Keratinocyte (primary cell): ENCODE data around the gene FTO. TPM values are rescaled to one million over a fixed set of nuclear protein-coding genes. Genes with fewer than 3 reads are reported as not detected.

Source experiments
- DNase-seq: peaks from one replicate; pipeline ENCODE4 v3.0.0-alpha.2; 2011; ENCODE audit warnings: low read depth, missing footprints, low spot score
- FAIRE-seq: peaks from 2 replicates; lab custom pipeline; 2011; peaks lifted over from hg19 to GRCh38; lab: Jason Lieb, UNC
- H2AFZ ChIP-seq: 2 replicates; pipeline ENCODE4 v1.6.0; 2012; ENCODE audit warnings: low read length, control low read depth, inconsistent platforms; ENCODE audit not compliant: control insufficient read depth
- H3K27ac ChIP-seq: 2 replicates; pipeline ENCODE4 v1.5.1; 2011; ENCODE audit warnings: low read length; ENCODE audit not compliant: control insufficient read depth, insufficient read depth
- H3K27me3 ChIP-seq: 3 replicates; pipeline ENCODE4 v1.6.0; 2011; ENCODE audit warnings: low read length; ENCODE audit not compliant: control insufficient read depth, insufficient read depth; ENCODE audit errors: extremely low read depth
- H3K36me3 ChIP-seq, 2 experiments: 2 replicates in 1 of 2; 3 replicates in 1 of 2; pipeline ENCODE4 v1.5.1; 2011; ENCODE audit warnings: low read length in 2 of 2, mild to moderate bottlenecking in 1 of 2; ENCODE audit not compliant: control insufficient read depth in 2 of 2, insufficient read depth in 2 of 2; ENCODE audit errors: extremely low read depth in 1 of 2
- H3K4me1 ChIP-seq: 3 replicates; pipeline ENCODE4 v1.5.1; 2011; ENCODE audit warnings: low read length; ENCODE audit not compliant: control insufficient read depth, insufficient read depth; ENCODE audit errors: extremely low read depth
- H3K4me2 ChIP-seq: 3 replicates; pipeline ENCODE4 v1.6.0; 2011; ENCODE audit warnings: low read depth, low read length; ENCODE audit not compliant: control insufficient read depth, insufficient read depth; ENCODE audit errors: extremely low read depth
- H3K4me3 ChIP-seq, 3 experiments: fragments of 200-600 bp in 1 of 3; sonication (generic) in 1 of 3; 2 replicates in 2 of 3; 3 replicates in 1 of 3; pipeline ENCODE4 v1.5.1; 2011 to 2016; ENCODE audit warnings: low read length in 3 of 3, mild to moderate bottlenecking in 3 of 3, control low read depth in 2 of 3, inconsistent platforms in 1 of 3, low read depth in 1 of 3, mixed read lengths in 1 of 3, mixed run types in 1 of 3, moderate library complexity in 1 of 3; ENCODE audit not compliant: control insufficient read depth in 2 of 3, insufficient read depth in 2 of 3; ENCODE audit errors: extremely low read depth in 1 of 3
- H3K79me2 ChIP-seq: 2 replicates; pipeline ENCODE4 v1.6.0; 2012; ENCODE audit warnings: low read length; ENCODE audit not compliant: control insufficient read depth, insufficient read depth
- H3K9ac ChIP-seq: 3 replicates; pipeline ENCODE4 v1.6.0; 2011; ENCODE audit warnings: low read length; ENCODE audit not compliant: control insufficient read depth, insufficient read depth; ENCODE audit errors: extremely low read depth
- H3K9me1 ChIP-seq: 3 replicates; pipeline ENCODE4 v1.6.0; 2011; ENCODE audit warnings: low read length; ENCODE audit not compliant: control insufficient read depth, insufficient read depth; ENCODE audit errors: extremely low read depth
- H3K9me3 ChIP-seq: 2 replicates; pipeline ENCODE4 v1.5.1; 2012; ENCODE audit warnings: low read depth, low read length; ENCODE audit not compliant: control insufficient read depth
- H4K20me1 ChIP-seq: 3 replicates; pipeline ENCODE4 v1.6.0; 2011; ENCODE audit warnings: low read length; ENCODE audit not compliant: control insufficient read depth, insufficient read depth; ENCODE audit errors: extremely low read depth
- CTCF ChIP-seq, 3 experiments: IDR thresholded peaks in 1 of 3; conservative IDR thresholded peaks in 1 of 3; optimal IDR thresholded peaks in 1 of 3; 2 replicates in 2 of 3; 3 replicates in 1 of 3; pipeline versions ENCODE3 to v1.5.1; 2011; ENCODE audit warnings: low read length in 3 of 3, mild to moderate bottlenecking in 3 of 3, moderate library complexity in 2 of 3, control low read depth in 1 of 3, inconsistent platforms in 1 of 3; ENCODE audit not compliant: insufficient read depth in 2 of 3; ENCODE audit errors: extremely low read depth in 1 of 3
- EZH2 ChIP-seq: IDR thresholded peaks from one replicate; pipeline ENCODE4 v1.6.1; 2012; ENCODE audit warnings: inconsistent platforms, mild to moderate bottlenecking, low read length, moderate library complexity
- dilution Hi-C: fragments of 300-500 bp; cut with MboI; formaldehyde crosslinking; loops from one replicate; pipeline ENCODE4 v1.7.0; 2020; ENCODE audit warnings: low sequenced_read_pairs; ENCODE audit not compliant: extremely low pct_ligation_motif_present
- polyA plus RNA-seq, 5 experiments: library from polyadenylated mRNA; depleted of rRNA in 3 of 5; stranded (reverse) in 3 of 5; stranded (forward) in 1 of 5; unstranded in 1 of 5; fragments of >200 nt; gene quantifications; 1 replicate in 1 of 5; 2 replicates in 3 of 5; 3 replicates in 1 of 5; pipeline versions ENCODE4 v1.2.1 to v1.2.3, GENCODE V29; 2011 to 2012; ENCODE audit warnings: missing spikeins in 2 of 5, low read depth in 1 of 5, low replicate concordance in 1 of 5

FTO gene
- polyA plus RNA-seq, 1 donor (not counting 4 experiments of a cell fraction or from before 2014, with no cell fraction given) = 56.4 TPM

GRCh38 chr16:53896722-53897121 lies 192.8 kb downstream of the FTO start:
- dilution Hi-C loops = no loop called here
- TF ChIP-seq CTCF (optimal IDR thresholded peaks at IDR 0.05 in 1 of 3, IDR thresholded peaks at IDR 0.05 in 1 of 3, conservative IDR thresholded peaks at IDR 0.05 in 1 of 3; ENCODE audit: extremely low read depth in 1 of 3, insufficient read depth in 2 of 3, low read length in 3 of 3) = no peak
- TF ChIP-seq EZH2 = no peak
- no peaks in the 10 kb centered on the region for H3K9me1 ChIP-seq

GRCh38 chr16:53898993-53899392 lies 195.0 kb downstream of the FTO start:
- Histone ChIP-seq H3K9me1 (no peaks in the 10 kb centered on the region), H3K27ac (no peak overlapping the region), H3K9me3 (no peaks in the 10 kb centered on the region), H3K4me2 (no peak overlapping the region), H2AFZ (no peak overlapping the region), H3K27me3 (no peaks in the 10 kb centered on the region), H3K4me3 (no peak overlapping the region), H3K36me3 (peaks cover 0 to 2% of the 10 kb centered on the region in 2 experiments), H3K4me1 (peaks cover 7% of the 10 kb centered on the region), H3K79me2 (no peaks in the 10 kb centered on the region), H4K20me1 (no peaks in the 10 kb centered on the region), H3K9ac (no peak overlapping the region)
- FAIRE-seq = no peak
- TF ChIP-seq EZH2 (no peak), CTCF (optimal IDR thresholded peaks at IDR 0.05 in 1 of 3, IDR thresholded peaks at IDR 0.05 in 1 of 3, conservative IDR thresholded peaks at IDR 0.05 in 1 of 3; ENCODE audit: extremely low read depth in 1 of 3, insufficient read depth in 2 of 3, low read length in 3 of 3) (no peak)
- DNase-seq = no peak
- dilution Hi-C loops = no loop called here

More at GRCh38 chr16:53896722-53897121, 192.8 kb downstream of the FTO start:
- Histone ChIP-seq H3K4me3 (no peak overlapping the region), H3K9me3 (no peaks in the 10 kb centered on the region), H3K79me2 (no peaks in the 10 kb centered on the region), H3K4me1 (peaks cover 22% of the 10 kb centered on the region), H3K27me3 (no peaks in the 10 kb centered on the region), H2AFZ (no peak overlapping the region), H3K36me3 (peaks cover 0 to 2% of the 10 kb centered on the region in 2 experiments), H3K27ac (no peak overlapping the region), H3K9ac (no peak overlapping the region), H3K4me2 (no peak overlapping the region), H4K20me1 (no peaks in the 10 kb centered on the region)
- no peak for DNase-seq
- FAIRE-seq = no peak
